ENCODE results near the gene BPIFB2.

The BPIFB2 gene

GRCh38 chr20:33012327-33013189, 5.1 kb downstream of the BPIFB2 start:
- Histone ChIP-seq H3K9me3 (no peaks in the 10 kb centered on the region), H3K27me3 (no peaks in the 10 kb centered on the region), H3K4me2 (no peak overlapping the region), H3K4me3 (no peak overlapping the region), H3K27ac (no peak overlapping the region), H4K20me1 (no peaks in the 10 kb centered on the region), H3K36me3 (no peaks in the 10 kb centered on the region), H3K9ac (no peak overlapping the region), H3K4me1 (peaks cover 47% of the 10 kb centered on the region)
- no peak for TF ChIP-seq Cebpa-rat (IDR thresholded peaks at IDR 0.05)

- Histone ChIP-seq H3K4me3 (no peak overlapping the region), H3K36me3 (no peaks in the 10 kb centered on the region), H4K20me1 (no peaks in the 10 kb centered on the region), H3K4me1 (peaks cover 36% of the 10 kb centered on the region), H3K4me2 (peak overlapping the region; percentile 37), H3K27ac (no peak overlapping the region), H3K27me3 (no peaks in the 10 kb centered on the region), H3K9ac (no peak overlapping the region), H3K9me3 (no peaks in the 10 kb centered on the region)
- no peak for TF ChIP-seq Cebpa-rat (IDR thresholded peaks at IDR 0.05)
Measured at GRCh38 chr20:33013701-33014326, 6.3 kb downstream of the BPIFB2 start.

GRCh38 chr20:33014336-33015113, 7.0 kb downstream of the BPIFB2 start:
- Histone ChIP-seq H3K4me1 (peaks cover 29% of the 10 kb centered on the region), H3K9ac (no peak overlapping the region), H3K9me3 (no peaks in the 10 kb centered on the region), H3K27me3 (no peaks in the 10 kb centered on the region), H4K20me1 (no peaks in the 10 kb centered on the region), H3K4me2 (peak overlapping the region; percentile 37), H3K36me3 (no peaks in the 10 kb centered on the region), H3K4me3 (no peak overlapping the region), H3K27ac (no peak overlapping the region)
- no peak for TF ChIP-seq Cebpa-rat (IDR thresholded peaks at IDR 0.05)

- no peak overlapping the region for H3K9ac ChIP-seq
- peaks cover 23% of the 10 kb centered on the region for H3K4me1 ChIP-seq
- no peaks in the 10 kb centered on the region for H3K36me3 ChIP-seq
- H3K9me3 ChIP-seq: no peaks in the 10 kb centered on the region
- no peak overlapping the region for H3K27ac ChIP-seq
- H4K20me1 ChIP-seq: no peaks in the 10 kb centered on the region
- peak overlapping the region; percentile 37; the same call in 1 of the 2 replicates for H3K4me2 ChIP-seq
- H3K27me3 ChIP-seq: no peaks in the 10 kb centered on the region
- H3K4me3 ChIP-seq: no peak overlapping the region
- TF ChIP-seq Cebpa-rat (IDR thresholded peaks at IDR 0.05): no peak
Measured at GRCh38 chr20:33015114-33015484, 7.6 kb downstream of the BPIFB2 start.

GRCh38 chr20:33015700-33016580, 8.4 kb downstream of the BPIFB2 start:
- TF ChIP-seq Cebpa-rat (IDR thresholded peaks at IDR 0.05): no peak
- Histone ChIP-seq H3K27ac (no peak overlapping the region), H3K9me3 (no peaks in the 10 kb centered on the region), H3K36me3 (no peaks in the 10 kb centered on the region), H3K4me3 (no peak overlapping the region), H3K9ac (no peak overlapping the region), H3K27me3 (no peaks in the 10 kb centered on the region), H3K4me1 (peaks cover 19% of the 10 kb centered on the region), H3K4me2 (no peak overlapping the region), H4K20me1 (no peaks in the 10 kb centered on the region)

GRCh38 chr20:33016581-33017109, 9.1 kb downstream of the BPIFB2 start:
- Histone ChIP-seq H3K27me3 (no peaks in the 10 kb centered on the region), H3K4me2 (no peak overlapping the region), H3K36me3 (no peaks in the 10 kb centered on the region), H3K4me3 (no peak overlapping the region), H3K27ac (no peak overlapping the region), H3K4me1 (peaks cover 19% of the 10 kb centered on the region), H4K20me1 (no peaks in the 10 kb centered on the region), H3K9ac (no peak overlapping the region), H3K9me3 (no peaks in the 10 kb centered on the region)
- no peak for TF ChIP-seq Cebpa-rat (IDR thresholded peaks at IDR 0.05)

- Histone ChIP-seq H3K9ac (no peak overlapping the region), H4K20me1 (no peaks in the 10 kb centered on the region), H3K27ac (no peak overlapping the region), H3K27me3 (no peaks in the 10 kb centered on the region), H3K36me3 (no peaks in the 10 kb centered on the region), H3K4me1 (peaks cover 19% of the 10 kb centered on the region), H3K4me2 (no peak overlapping the region), H3K4me3 (no peak overlapping the region), H3K9me3 (no peaks in the 10 kb centered on the region)
- no peak for TF ChIP-seq Cebpa-rat (IDR thresholded peaks at IDR 0.05)
Measured at GRCh38 chr20:33017542-33017941, 10.0 kb downstream of the BPIFB2 start.

- no peak for TF ChIP-seq Cebpa-rat (IDR thresholded peaks at IDR 0.05)
- no peak overlapping the region for H3K9ac ChIP-seq
Measured at GRCh38 chr20:33018169-33018931, 10.8 kb downstream of the BPIFB2 start.

More at GRCh38 chr20:33018169-33018931, 10.8 kb downstream of the BPIFB2 start:
- Histone ChIP-seq H3K4me1 (peaks cover 17% of the 10 kb centered on the region), H3K36me3 (no peaks in the 10 kb centered on the region), H4K20me1 (no peaks in the 10 kb centered on the region), H3K27me3 (no peaks in the 10 kb centered on the region), H3K4me3 (no peak overlapping the region), H3K9me3 (no peaks in the 10 kb centered on the region), H3K4me2 (no peak overlapping the region), H3K27ac (no peak overlapping the region)

Data from BLaER1 (cell line).